ENCODE measurements around the gene LFNG.

Gene LFNG

DNA sequence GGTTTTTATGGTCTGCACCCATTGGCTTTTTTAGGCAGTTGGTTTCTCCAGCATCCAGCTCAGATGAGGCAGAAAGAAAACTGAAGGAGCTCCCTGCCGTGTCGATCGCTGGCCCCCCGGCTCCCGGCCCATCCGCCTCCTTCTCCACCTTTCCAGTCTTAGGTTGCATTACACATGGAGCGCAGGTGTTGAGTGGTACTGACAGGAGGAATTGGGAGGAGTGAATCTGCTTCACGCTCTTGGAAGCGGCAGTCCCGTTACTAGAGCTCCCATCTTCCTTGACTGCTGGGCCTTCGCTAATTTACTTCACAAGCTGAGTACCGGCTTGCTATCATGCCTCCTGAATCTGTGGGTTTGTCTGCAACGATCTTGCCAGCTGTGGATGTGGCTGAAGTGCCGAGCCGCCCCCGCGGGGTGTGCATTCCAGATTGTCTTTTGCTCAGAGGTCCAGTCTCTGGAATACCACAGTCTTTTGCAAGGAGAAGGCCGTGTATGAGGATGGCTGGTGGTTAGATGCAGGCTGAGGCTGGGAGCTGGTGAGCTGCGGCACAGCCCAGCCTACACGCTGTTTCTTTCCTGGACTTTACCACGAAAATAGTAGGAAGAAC lies 56.3 kb downstream of the LFNG start:
- DNase-seq: no peak

- DNase-seq: no peak
These were observed 57.3 kb downstream of the LFNG start for GRCh38 chr7:2576742-2577491.

Data from NCI-H69 (cell line).